ENCODE measurements around the gene SLC9A4. TPM values are rescaled to one million over a fixed set of nuclear protein-coding genes. Genes with fewer than 3 reads are reported as not detected.

Gene SLC9A4
- total and polyA plus RNA-seq, 2 of the 4 experiments (the other 2 are of a cell fraction): not detected

- no peak overlapping the region for H2BK120ac ChIP-seq (ENCODE audit: low read depth, low read length)
- H2BK20ac ChIP-seq (ENCODE audit: low read depth, low read length): no peak overlapping the region
- H2BK15ac ChIP-seq (ENCODE audit: low read depth, low read length): no peak overlapping the region
- no peak overlapping the region for H2AK5ac ChIP-seq (ENCODE audit: low read depth, low read length)
- BruUV-seq (replicated peaks): no TSS peak
- H3K4me3 ChIP-seq (ENCODE audit: insufficient read depth, low read depth, low read length): no peak overlapping the region
- no peak overlapping the region for H3K18ac ChIP-seq (ENCODE audit: low read depth, low read length)
- H3K4me1 ChIP-seq (ENCODE audit: control insufficient read depth, insufficient read depth, low read length): no peaks in the 10 kb centered on the region
- no peaks in the 10 kb centered on the region for H3K79me1 ChIP-seq (ENCODE audit: low read depth in 1 of 2, low read length in 2 of 2)
- H3K36me3 ChIP-seq (ENCODE audit: control insufficient read depth, insufficient read depth, low read length): no peaks in the 10 kb centered on the region
- ATAC-seq (ENCODE audit: low read depth) (no peak), DNase-seq (no peak)
- no peaks in the 10 kb centered on the region for H4K20me1 ChIP-seq (ENCODE audit: insufficient read depth, low read length)
- TF ChIP-seq SMC3 (IDR thresholded peaks at IDR 0.05; ENCODE audit: low read depth, low read length) (no peak), MAFK (IDR thresholded peaks at IDR 0.05; ENCODE audit: low read depth, low read length) (no peak), FOS (IDR thresholded peaks at IDR 0.05; ENCODE audit: low read depth, low read length) (no peak), POLR2A (IDR thresholded peaks at IDR 0.05; ENCODE audit: low read depth, low read length) (no peak), RAD21 (IDR thresholded peaks at IDR 0.05; ENCODE audit: low read length) (no peak), CTCF (conservative IDR thresholded peaks at IDR 0.05; ENCODE audit: low read depth, low read length) (no peak), USF2 (IDR thresholded peaks at IDR 0.05; ENCODE audit: low read depth, low read length) (no peak), RCOR1 (IDR thresholded peaks at IDR 0.05; ENCODE audit: insufficient replicate concordance, low read length) (no peak), CHD1 (IDR thresholded peaks at IDR 0.05; ENCODE audit: low read depth, low read length) (no peak), BHLHE40 (IDR thresholded peaks at IDR 0.05; ENCODE audit: low read depth, low read length) (no peak), ELK1 (IDR thresholded peaks at IDR 0.05; ENCODE audit: borderline replicate concordance, low read depth, low read length) (no peak), MXI1 (IDR thresholded peaks at IDR 0.05; ENCODE audit: borderline replicate concordance, low read depth, low read length) (no peak), MAZ (IDR thresholded peaks at IDR 0.05; ENCODE audit: borderline replicate concordance, low read depth, low read length) (no peak), RFX5 (IDR thresholded peaks at IDR 0.05; ENCODE audit: low read depth, low read length) (no peak), CEBPB (IDR thresholded peaks at IDR 0.05; ENCODE audit: low read depth, low read length) (no peak), NFE2L2 (IDR thresholded peaks at IDR 0.05; ENCODE audit: low read depth, low read length) (no peak)
- no peak overlapping the region for H3K4me2 ChIP-seq (ENCODE audit: low read depth, low read length)
- H4K91ac ChIP-seq (ENCODE audit: insufficient read depth, low read depth, low read length): no peak overlapping the region
- no peak overlapping the region for H2BK5ac ChIP-seq (ENCODE audit: low read depth, low read length, poor library complexity, severe bottlenecking)
- intact Hi-C loops (cut with micrococcal nuclease) (no loop called here), dilution Hi-C loops (cut with HindIII; ENCODE audit: low sequenced_read_pairs, unreplicated experiment) (no loop called here), in situ Hi-C loops (cut with MboI; ENCODE audit: low sequenced_read_pairs) (no loop called here)
- no peak overlapping the region for H2AK9ac ChIP-seq (replicated peaks; ENCODE audit: low read depth, low read length, poor library complexity)
- no peak overlapping the region for H3K23ac ChIP-seq (ENCODE audit: low read depth, low read length)
- no peak overlapping the region for H3K9ac ChIP-seq (ENCODE audit: low read depth, low read length)
- no peak overlapping the region for H2AFZ ChIP-seq (replicated peaks; ENCODE audit: low read length, poor library complexity)
- H3K56ac ChIP-seq (ENCODE audit: extremely low read depth, insufficient read depth, low read length): no peak overlapping the region
- no peaks in the 10 kb centered on the region for H3K9me1 ChIP-seq (ENCODE audit: insufficient read depth, low read length)
- ChIA-PET POLR2A (ENCODE audit: unreplicated experiment) (no interaction called here), CTCF (no interaction called here)
- WGBS, 2 experiments (ENCODE audit: extremely low coverage in 2 of 2, insufficient read length in 1 of 2): no CpG with 5 or more reads among the region's 2 CpGs
- no peak overlapping the region for H4K5ac ChIP-seq (ENCODE audit: low read depth, low read length)
- H4K8ac ChIP-seq (ENCODE audit: low read depth in 2 of 2, low read length in 2 of 2): no peak overlapping the region
- H3K14ac ChIP-seq (replicated peaks; ENCODE audit: low read depth, low read length): no peak overlapping the region
- H3K9me3 ChIP-seq (ENCODE audit: control insufficient read depth, insufficient read depth, low read length): no peaks in the 10 kb centered on the region
- no peak overlapping the region for H3K27ac ChIP-seq (ENCODE audit: insufficient read depth, low read length)
- peaks cover 24% of the 10 kb centered on the region for H3K27me3 ChIP-seq (ENCODE audit: control insufficient read depth, insufficient read depth, low read length)
- H3K4ac ChIP-seq (ENCODE audit: low read depth, low read length): no peak overlapping the region
Measured at GRCh38 chr2:102423368-102423767, 49.7 kb upstream of the SLC9A4 start.
